HG02840 (cell line): ENCODE data around the gene KCTD16.

Experiments
- ATAC-seq: cut with Tn5 transposase; IDR thresholded peaks from one replicate; pipeline ENCODE4 v1.9.1; 2021; ENCODE audit warnings: mild to moderate bottlenecking, moderate library complexity, moderate number of reproducible peaks; ENCODE audit not compliant: unreplicated experiment, low FRiP score

The KCTD16 gene

GRCh38 chr5:144436007-144436406 is 265.3 kb downstream of the KCTD16 start:
- no peak for ATAC-seq

DNA sequence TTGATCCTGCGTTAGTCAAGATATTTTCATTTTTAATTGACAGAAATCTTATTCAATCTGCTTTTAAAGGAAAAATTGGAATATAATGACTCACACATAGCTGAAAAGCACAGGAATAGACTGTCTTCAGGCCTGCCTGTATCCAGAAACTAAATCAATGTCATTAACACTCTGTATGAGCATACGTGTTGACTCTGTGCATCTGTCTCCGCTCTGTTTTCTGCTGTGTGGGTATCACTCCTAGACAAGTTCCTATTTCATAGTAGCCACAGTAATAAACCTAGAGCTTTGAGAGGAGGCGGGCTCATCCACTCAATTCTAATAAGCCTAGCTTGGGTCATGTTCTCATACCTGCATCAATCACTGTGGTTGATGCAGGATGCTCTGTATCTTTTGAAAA is 267.6 kb downstream of the KCTD16 start:
- ATAC-seq = no peak

- ATAC-seq = no peak
Measured at GRCh38 chr5:144448457-144448856, 277.8 kb downstream of the KCTD16 start.

DNA sequence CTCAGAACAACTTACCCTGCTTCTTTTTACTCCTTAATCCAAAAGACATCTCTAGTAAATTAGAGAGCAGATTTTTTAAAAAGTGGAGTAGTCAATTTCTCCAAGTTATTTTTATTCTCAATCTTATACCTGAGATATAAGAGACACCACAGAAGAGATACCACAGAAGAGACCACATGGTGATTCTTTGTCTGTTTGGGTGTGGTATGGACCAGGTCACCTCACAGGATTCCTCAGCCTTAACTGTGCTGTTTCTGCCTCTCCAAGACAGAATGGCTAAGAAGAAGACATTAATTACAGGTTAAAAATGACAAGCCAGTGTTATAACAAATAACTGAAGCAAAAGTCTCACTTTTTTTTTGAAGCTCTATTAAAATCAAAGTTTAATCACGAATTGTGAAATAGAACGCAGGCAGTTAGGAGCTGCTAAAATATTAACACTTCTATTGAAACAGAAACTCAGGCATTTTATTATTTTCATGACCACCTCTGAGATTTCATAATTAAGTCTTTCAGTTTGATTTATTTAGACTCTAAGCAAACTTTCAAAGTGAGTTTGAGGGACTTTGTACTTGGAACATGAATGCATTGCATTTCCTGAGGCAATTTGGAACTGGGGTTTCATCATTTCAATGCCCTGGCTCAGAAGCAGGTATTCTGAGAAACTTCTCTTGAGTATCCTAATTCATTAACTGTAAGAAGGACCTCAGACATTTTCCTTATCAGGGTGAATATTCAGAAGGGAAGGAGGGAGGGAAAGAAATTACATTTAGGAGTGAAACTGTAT is 280.7 kb downstream of the KCTD16 start:
- ATAC-seq = no peak

- ATAC-seq = no peak
Measured at GRCh38 chr5:144453753-144454152, 283.1 kb downstream of the KCTD16 start.

DNA sequence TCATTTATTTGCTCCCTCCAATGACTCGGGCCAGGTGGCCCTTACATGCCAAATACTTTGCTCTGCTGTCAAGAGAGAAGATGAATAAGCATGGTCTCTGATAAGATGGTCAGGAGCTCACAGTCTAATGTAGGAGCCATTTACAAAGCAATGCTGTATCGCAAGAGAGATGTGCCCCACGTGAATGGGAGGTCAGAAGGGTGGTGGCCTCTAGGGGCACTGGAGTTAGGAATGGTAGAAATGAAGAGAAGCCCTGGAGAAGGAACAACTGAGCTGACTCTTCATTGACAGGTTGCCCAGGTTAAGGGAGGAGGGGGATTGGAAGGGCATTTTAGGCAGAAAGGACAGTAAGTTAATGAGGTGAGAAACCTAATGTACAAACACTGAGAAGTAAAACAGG is 286.5 kb downstream of the KCTD16 start:
- no peak for ATAC-seq

DNA sequence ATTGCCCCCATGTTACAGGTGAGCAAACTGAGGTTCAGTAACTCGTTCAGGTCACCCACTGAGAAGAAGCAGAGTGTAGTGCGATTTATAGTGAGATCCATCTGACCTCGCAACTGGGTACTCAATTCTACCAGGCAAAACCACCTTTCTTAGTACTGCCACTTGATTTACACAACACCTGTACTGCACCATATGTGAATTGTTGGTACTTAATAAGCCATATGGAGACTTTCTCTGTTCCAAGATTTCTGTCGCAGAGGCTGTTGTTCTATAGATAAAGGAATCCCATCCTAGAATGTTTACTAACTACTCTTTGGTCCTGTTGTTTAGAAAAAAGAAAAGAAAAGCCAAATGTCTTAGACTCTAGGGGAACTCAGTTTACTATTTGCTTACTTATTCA is 287.5 kb downstream of the KCTD16 start:
- ATAC-seq = no peak

GRCh38 chr5:144460600-144460999 is 289.9 kb downstream of the KCTD16 start:
- ATAC-seq = no peak

DNA sequence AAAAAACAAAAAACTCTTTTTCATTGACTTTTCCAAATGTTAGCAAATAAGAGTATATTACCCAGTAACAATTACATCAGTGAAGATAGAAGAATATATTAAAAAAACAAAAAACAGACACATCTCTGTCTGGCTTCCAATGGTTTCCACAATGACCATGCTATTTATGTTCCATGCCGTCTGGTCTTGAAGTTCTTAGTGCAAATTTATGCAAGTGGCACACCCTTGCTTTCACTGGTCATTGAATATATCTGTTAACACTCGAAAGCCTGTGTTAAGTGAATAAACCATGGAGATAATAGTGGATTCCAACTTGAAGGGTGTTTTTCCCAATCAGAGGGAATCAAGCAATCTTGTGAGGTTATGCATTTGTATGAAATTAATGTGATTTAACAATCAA is 291.9 kb downstream of the KCTD16 start:
- ATAC-seq = no peak

DNA sequence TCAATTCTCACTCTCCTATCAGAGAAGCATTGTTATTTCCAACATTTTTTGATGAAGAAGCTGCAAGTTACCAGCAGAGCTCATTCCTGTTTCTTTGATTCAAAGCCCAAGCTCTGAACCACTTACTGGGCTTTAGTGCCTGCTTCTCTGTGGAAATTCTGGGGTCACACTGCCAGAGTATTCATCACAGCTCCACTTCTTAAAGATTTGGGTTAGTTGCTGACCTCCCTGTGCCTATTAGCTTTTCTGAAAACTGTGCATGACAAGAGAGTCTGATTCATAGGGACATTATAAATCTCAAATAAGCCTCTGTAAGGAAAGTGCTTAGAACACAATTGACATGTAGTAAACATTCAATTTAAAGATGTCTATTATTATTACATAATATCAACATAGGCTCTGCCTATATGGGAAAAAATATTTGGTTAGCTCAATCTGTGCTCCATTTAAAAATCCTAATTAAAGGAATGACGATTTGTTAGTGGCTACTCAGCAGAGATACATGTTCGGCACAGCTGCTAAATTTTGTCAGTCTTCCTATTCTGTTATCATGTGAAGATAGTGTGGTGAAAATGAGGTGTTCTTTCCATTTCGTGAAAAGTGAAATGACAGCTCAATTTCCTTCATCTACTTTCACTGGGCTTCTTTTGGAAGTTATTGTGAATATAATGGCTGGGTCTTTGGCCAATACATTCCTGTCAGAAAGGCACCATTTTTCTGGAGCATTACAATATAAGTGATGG is 293.0 kb downstream of the KCTD16 start:
- no peak for ATAC-seq

GRCh38 chr5:144464306-144464705 is 293.6 kb downstream of the KCTD16 start:
- no peak for ATAC-seq

- no peak for ATAC-seq
Measured at GRCh38 chr5:144465441-144465840, 294.8 kb downstream of the KCTD16 start.

- ATAC-seq = no peak
Measured at GRCh38 chr5:144467792-144468191, 297.1 kb downstream of the KCTD16 start.

DNA sequence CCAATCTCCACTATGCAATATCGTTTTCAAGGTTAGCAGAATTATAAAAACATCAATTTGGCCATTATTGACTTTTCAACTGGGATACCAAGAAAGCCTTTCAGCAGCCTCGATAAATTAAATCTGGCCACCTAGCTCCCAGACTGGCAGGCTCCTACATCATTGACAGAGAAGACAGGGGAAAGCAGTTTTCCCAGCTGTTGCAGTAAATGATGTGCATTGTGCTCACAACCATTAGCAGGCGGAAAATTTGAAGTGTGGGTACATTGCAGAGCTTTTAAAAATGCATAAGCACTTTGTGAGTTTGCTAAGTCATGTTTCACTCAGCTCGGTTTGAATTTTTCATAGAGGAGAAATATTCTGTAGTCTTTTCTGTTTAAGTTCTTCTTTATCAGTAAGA is 297.9 kb downstream of the KCTD16 start:
- ATAC-seq = no peak

DNA sequence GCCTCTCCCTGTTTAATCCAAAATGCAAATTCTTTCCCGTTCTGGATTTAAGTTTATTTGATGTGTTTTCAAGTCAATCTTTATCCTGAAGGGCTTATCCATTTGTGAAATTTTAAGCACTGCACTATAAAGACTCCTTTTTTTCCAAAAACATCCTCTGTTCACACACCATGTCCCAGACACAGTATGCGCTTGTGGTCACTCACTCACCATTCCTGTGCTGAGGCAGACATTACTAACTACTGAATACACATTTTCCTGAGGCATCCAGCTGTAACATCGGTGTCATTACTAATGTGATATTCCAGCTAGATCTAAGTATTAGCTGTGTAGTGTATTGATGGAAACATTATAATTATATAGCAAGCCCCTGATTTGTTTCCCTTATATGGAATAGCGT is 298.4 kb downstream of the KCTD16 start:
- ATAC-seq = no peak

DNA sequence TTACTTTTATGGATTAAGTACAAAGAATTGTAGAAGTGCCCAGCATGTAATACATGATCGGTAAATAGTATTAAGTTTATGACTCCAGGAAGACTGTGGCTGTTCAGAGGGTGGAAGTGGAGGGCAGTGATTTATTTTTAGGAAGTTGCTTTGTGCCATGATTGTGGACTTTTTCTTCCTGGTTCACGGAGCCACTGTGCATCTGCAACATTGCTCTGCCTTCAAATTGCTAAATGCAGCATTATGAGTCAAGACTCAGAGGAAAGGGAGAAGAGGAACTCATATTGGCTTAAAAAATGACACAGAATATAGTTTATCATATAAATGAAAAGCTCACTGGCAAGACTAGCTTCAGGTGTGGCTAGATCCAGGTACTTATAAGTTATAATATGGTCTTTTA is 301.5 kb downstream of the KCTD16 start:
- ATAC-seq = no peak

- ATAC-seq = no peak
Measured at GRCh38 chr5:144473650-144474049, 303.0 kb downstream of the KCTD16 start.

DNA sequence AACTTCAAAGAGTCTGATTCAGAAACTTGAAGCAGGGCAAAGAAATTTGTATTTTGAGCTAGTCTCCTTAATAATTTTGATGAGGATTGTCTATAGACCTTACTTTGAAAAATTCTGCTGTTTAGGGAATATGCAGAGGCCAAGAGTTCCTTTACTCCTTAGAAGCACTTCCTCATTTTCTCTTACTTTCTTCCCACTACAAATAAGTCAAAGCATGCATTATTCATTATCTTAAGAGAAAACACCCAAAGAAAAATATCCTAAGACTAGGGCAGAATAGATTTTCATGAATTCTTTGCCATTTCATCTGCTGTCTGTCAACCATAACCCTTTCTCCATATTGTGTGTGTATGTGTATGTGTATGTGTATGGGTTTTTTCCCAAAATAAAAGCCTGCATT is 307.9 kb downstream of the KCTD16 start:
- no peak for ATAC-seq

- ATAC-seq = no peak
Measured at GRCh38 chr5:144481861-144482260, 311.2 kb downstream of the KCTD16 start.

GRCh38 chr5:144484124-144484897 is 313.6 kb downstream of the KCTD16 start:
- ATAC-seq = no peak

DNA sequence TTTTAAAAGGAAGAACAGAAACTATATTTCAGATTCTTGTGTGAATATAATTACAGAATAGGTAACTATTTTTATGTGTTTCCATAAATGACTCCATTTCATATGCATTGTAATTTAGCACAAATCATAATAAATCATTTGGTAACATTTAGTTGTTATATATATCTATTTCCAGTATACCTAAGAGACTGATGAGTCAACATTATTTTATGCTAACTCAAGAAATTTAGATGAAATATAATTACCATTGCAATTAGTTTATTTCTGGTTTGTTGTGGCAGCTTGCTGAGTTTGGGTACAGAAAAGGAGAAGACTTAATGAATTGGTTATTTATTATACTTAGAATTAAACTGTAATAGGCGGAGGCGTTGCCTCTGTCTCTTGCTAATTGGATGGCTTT is 314.9 kb downstream of the KCTD16 start:
- ATAC-seq = no peak
